Stimulated activated CD4-positive, alpha-beta T cell treated with anti-CD3 and anti-CD28 coated beads, Interleukin-2, amount 100 ng/mL, for 4 hours (primary cell): ENCODE data around the gene DLL3.
A peak's percentile ranks its signal among the peaks of the same experiment; 100 is the strongest.
"Not testable (repeated sequence)": the region's sequence is repeated elsewhere in the genome, so short reads cannot be mapped to it uniquely, and the experiment has no call there.

ENCODE experiments used
- DNase-seq: peaks from one replicate; pipeline ENCODE4 v3.0.0-alpha.2; 2020; ENCODE audit warnings: low read depth

Gene DLL3, protein sequence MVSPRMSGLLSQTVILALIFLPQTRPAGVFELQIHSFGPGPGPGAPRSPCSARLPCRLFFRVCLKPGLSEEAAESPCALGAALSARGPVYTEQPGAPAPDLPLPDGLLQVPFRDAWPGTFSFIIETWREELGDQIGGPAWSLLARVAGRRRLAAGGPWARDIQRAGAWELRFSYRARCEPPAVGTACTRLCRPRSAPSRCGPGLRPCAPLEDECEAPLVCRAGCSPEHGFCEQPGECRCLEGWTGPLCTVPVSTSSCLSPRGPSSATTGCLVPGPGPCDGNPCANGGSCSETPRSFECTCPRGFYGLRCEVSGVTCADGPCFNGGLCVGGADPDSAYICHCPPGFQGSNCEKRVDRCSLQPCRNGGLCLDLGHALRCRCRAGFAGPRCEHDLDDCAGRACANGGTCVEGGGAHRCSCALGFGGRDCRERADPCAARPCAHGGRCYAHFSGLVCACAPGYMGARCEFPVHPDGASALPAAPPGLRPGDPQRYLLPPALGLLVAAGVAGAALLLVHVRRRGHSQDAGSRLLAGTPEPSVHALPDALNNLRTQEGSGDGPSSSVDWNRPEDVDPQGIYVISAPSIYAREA

DNA sequence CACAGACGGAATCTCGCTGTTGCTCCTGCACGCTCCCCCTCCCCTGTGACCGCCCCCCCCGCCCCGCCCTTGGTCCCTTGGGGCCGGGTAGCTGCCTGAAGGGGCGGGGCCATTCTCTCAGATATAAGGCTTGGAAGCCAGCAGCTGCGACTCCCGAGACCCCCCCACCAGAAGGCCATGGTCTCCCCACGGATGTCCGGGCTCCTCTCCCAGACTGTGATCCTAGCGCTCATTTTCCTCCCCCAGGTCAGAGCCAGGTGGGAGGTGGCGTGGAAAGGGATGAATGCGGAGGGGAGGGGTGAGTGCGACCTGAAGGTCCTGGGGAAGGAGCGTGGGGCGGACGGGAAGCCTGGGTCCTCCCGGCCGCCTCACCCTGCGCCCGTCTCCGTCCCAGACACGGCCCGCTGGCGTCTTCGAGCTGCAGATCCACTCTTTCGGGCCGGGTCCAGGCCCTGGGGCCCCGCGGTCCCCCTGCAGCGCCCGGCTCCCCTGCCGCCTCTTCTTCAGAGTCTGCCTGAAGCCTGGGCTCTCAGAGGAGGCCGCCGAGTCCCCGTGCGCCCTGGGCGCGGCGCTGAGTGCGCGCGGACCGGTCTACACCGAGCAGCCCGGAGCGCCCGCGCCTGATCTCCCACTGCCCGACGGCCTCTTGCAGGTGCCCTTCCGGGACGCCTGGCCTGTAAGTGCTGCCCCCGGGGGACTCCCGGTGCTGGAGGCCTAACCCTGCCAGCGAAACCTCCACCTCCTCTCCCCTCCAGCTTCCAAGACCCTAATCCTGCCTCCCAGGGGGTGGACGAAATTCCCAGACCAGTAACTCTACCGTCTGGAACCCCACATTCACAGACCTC is at the start of gene DLL3:
Gene DLL3 (plus strand): TSS at position 150 of the 845 bp plus-strand sequence. CDS start 28 bp downstream, at position 178.
- no peak for DNase-seq

DNA sequence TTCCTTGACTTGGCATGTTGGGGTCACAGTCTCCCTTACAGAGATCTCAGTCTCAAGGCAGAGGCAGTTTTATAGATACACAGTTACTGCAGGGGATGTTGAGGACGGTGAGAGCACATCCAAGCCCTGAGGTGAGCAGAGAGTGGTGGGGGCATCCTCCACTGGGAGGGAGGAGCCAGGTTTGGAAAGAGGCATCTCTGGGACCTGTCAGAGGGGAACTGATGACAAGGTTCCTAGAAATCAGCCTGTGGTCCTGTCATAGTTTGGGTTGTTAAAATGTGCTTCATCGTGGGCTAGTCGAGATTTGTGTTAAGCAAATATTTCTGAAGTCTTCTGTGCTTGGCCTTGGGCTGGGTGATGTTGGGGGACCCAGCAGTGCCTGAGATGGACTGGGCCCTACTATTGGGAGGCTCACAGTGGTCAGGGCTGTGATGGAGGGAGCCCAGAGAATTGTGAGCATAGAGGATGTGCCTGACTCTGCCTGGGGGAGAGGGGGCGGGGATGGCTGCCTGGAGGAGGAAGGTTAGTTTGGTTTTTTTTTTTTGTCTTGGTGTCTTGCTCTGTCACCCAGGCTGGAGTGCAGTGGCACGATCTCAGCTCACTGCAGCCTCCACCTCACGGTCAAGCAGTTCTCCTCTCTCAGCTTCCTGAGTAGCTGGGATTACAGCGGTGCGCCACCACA is 49.5 kb upstream of the DLL3 start:
- no peak for DNase-seq

DNA sequence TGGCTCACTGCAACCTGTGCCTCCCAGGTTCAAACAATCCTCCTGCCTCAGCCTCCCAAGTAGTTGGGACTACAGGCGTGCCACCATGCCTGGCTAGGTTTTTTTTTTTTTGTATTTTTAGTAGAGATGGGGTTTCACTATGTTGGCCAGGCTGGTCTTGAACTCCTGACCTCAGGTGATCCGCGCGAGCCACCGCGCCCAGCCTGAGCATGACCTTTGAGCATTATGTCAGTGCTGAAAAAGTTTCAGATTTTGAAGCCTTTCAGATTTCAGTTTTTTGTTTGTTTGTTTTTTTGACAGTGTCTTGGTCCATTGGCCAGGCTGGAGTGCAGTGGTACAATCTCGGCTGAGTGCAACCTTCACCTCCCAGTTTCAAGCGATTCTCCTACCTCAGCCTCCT is 47.5 kb upstream of the DLL3 start:
- DNase-seq: not testable (repeated sequence)

DNA sequence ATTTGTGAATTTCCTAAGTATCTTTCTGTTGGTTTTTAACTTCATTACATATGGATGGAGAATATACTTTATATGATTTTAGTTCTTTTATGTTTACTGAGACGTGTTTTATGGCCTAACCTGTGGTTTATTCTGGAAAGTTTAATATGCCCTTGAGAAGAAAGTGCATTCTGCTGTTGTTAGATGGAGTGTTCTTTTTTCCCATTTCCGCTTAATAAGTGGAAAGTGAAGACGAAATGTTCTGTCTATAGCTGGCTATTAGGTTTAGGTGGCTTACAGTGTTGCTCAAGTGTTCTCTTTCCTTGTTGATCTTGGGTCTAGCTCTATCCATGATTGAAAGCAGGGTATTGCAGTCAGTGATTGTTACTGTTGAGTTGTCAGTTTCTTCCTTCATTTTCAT is 35.3 kb upstream of the DLL3 start:
- DNase-seq: no peak

DNA sequence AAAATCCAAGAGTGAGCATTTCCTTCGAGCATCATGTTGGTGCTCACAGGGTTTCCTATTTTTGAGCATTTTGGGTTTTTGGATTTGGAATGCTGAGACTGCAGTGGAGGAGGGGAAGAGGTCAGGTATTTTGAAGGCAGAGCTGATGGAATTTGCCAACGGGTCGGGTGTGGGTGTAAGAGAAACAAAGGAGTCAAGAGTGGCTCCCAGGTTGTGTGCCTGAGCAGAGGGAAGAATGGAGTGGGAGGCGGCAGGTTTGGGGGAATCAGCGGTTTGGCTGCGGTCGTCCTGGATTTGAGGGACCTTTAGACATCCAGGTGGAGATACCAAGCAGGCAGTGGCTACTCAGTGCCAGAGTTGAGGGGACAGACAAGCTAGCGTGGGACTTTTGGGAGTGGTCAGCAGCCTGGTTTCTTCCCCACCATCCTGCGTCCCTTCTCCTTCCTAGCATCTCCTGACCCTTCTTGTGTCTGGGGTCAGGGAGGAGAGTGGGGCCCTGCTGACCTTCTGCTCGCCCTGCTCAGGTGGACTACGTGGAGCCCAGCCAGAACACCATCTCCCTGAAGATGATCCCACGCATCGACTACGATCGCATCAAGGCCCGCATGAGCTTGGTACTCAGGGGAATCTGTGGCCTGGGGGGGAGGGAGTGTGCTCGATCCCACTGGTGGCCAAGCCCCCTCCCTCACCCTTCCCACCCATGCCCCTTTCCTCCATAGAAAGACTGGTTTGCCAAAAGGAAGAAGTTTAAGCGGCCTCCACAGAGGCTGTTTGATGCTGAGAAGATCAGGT is 32.6 kb upstream of the DLL3 start:
- no peak for DNase-seq

DNA sequence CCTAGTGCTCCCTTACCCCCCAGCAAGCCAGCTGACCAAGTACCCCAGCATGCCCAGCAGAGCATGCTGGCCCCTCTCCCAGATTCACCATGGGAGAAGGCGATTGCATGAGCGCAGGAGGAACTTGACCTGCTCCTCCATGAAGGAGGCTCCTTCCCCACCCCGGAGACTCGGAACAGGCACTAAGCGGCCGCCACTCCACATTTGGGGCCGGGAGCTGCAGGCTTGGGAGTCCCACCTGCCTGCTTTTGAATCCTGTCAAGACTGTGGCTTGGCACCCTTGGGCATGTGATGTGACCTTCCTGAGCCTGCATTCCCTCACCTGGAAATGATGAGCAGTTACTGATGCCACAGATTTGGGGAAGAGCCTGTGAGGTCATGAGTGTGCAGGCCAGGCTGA is 30.8 kb upstream of the DLL3 start:
- DNase-seq: no peak

DNA sequence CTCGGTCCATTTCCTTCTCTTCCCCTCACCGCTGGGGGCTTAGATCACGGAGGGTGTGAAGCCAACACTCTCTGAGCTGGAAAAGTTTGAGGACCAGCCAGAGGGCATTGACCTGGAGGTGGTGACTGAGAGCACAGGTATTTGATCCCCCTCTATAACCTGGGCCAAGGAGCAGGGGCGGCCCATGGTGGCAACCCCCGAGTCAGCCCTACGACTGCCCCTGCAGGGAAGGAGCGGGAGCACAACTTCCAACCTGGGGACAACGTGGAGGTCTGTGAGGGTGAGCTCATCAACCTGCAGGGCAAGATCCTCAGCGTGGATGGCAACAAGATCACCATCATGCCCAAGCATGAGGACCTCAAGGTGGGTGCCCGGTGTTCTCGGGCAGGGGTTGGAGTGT is 29.7 kb upstream of the DLL3 start:
- DNase-seq: no peak

DNA sequence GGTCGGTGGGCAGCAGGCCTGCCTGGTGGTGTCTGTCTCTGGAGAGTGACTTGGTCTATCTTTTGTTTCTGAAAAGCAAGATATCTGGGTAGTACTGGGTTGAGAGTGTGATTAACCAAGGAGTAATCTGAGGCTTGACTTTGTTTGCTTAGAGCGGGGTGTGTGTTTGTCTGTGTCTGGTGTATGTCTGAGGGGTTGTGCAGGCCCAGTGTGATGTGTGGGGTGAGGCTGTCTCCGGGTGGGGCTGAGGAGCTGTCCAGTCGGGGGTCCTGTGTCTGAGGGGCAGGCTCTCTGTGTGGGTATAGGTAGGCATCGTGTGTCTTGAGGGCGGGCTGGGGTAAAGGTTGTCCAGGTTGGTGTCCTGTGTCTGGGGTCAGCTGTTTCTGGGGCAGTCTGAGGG is 29.2 kb upstream of the DLL3 start:
- DNase-seq: no peak

DNA sequence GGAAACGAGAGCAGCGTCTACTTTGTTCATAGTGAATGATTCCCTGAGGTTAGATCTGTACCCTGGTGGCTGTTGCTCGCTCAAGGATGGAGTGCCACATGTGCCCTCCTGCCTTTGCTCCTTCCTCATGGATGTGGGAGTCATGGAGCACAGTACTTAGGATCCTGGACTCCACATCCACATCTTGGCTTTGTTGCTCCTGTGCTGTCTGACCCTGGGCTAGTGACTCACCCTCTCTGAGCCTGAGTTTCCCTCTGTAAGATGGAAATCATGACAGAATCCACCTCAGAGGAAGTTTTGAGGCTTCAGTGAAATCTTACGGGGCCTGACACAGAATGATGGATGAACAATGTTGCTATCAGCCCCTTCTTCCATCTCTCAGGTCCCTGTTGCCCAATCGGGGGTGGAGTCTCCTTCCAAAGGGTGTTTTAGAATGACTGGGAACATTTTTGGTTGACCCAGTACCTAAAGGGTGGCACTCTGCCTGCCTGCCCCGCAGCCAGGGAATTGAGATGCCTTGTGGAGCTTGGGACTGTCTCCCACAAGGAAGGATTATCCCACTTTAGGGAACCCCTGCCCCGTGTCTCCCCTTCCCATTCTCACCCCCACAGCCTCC is 27.9 kb upstream of the DLL3 start:
- no peak for DNase-seq

DNA sequence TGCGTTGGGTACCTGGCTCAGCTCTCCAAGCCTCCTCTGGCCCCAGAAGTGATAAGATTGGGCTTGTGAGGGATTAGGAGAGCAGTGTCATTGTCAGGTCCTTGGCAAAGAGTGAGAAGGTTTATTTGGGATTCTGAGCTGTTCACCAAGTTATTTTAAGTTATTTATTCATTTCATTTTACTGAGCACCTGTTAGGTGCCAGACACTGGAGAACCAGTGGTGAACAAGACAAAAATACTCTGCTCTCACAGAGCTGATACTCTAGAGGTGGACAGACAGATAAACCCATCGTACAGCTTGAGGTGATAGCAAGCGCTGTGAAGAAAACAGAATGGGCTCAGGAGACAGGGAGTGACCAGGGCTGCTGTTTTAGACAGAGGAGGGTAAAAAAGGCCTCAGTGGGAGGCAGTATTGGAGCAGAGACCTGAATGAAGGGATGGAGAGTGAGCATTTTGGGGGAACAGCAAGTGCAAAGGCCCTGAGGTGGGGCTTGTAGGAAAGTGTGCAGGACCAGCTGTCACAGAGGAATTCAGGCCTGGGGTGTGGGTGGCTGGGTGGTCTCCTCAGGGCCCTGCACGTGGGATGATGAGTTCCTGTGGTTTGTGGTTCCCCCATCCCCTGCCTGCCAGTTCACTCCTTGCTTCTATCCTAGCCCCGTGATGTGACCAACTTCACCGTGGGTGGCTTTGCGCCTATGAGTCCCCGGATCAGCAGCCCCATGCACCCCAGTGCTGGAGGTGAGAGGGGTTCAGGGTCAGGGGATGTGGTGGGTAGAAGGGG is 26.8 kb upstream of the DLL3 start:
- no peak for DNase-seq

DNA sequence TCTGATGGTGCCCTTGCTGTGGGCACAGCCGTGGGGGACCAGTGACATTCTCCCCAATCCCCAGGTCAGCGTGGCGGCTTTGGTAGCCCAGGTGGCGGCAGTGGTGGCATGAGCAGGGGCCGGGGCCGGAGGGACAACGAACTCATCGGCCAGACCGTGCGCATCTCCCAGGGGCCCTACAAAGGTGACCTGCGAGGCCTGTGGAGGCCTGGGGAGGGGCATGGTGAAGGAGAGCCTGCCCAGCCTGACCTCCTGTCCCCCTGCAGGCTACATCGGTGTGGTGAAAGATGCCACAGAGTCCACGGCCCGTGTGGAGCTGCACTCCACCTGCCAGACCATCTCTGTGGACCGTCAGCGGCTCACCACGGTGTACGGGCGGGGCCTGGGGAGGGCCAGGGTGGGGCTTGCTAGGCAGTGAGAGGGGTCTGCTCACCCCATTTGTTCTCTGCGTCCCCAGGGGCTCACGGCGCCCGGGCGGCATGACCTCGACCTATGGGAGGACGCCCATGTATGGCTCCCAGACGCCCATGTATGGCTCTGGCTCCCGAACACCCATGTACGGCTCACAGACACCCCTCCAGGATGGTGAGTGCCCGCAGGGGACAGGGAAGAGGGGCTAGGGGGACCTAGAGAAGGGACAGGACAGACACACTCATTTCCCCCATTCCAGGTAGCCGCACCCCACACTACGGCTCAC is 25.9 kb upstream of the DLL3 start:
- DNase-seq: no peak

DNA sequence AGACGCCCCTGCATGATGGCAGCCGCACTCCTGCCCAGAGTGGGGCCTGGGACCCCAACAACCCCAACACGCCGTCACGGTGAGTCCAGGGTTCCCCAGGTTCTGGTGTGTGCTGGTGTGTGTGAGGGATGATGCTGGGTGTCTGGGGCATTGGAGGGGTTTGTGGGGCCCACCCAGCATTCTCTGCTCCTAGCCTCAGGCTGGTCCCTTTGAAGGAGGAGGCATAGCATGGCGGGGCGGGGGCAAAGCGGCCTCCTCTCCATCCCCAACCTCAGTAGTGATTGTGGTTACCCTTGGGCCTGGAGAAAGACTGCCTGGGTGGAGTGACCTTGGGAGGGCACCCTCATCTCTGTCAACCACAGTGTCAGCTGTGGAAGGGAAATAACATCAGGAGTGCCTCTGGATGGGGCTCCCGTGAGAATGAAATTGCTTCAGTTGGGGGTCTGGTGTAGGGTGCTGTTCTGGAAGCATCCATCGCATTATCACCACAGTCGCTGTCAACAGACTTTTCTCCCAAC is 25.2 kb upstream of the DLL3 start:
- DNase-seq: no peak

DNA sequence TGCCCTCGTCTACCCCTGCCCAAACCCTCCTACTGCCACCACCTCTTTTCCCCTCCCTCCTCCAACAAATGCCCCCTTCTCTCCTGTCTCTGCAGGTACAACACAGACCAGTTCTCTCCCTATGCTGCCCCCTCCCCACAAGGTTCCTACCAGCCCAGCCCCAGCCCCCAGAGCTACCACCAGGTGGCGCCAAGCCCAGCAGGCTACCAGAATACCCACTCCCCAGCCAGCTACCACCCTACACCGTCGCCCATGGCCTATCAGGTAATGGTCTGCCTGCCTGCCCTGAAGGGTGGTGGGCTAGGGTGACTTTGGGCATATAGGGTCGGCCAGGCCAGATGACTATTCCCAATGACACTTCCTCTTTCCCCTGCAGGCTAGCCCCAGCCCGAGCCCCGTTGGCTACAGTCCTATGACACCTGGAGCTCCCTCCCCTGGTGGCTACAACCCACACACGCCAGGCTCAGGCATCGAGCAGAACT is 24.6 kb upstream of the DLL3 start:
- DNase-seq: peak; percentile 60

DNA sequence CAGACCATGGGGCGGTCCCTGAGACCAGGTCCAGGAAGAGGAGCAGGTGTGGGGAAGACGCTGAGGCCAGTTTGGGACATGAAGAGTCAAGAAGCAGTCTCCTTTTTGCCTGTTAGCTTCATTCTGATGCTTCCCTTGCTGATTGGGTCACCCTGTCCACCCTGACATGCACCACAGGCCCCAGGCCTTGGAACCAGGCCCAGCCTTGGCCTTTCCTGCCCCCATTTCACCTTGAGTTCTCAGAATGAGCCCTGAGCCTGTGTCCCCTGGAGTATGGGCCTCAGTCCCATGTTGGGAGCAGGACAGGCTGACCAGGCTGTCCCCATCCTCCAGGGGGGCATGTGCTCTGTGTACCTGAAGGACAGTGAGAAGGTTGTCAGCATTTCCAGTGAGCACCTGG is 23.0 kb upstream of the DLL3 start:
- DNase-seq: no peak

DNA sequence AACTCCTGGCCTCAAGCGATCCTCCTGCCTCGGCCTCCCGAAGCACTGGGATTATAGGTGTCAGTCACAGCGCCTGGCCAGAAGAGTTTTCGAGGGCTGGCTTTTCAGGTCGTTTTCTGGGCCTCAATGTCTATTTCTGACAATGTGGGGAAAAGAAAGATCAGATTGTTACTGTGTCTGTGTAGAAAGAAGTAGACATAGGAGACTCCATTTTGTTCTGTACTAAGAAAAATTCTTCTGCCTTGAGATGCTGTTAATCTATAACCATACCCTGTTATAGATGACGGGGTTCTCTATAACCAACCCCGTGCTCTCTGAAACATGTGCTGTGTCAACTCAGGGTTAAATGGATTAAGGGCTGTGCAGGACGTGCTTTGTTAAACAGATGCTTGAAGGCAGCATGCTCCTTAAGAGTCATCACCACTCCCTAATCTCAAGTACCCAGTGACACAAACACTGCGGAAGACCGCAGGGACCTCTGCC is 19.4 kb upstream of the DLL3 start:
- DNase-seq: not testable (repeated sequence)

DNA sequence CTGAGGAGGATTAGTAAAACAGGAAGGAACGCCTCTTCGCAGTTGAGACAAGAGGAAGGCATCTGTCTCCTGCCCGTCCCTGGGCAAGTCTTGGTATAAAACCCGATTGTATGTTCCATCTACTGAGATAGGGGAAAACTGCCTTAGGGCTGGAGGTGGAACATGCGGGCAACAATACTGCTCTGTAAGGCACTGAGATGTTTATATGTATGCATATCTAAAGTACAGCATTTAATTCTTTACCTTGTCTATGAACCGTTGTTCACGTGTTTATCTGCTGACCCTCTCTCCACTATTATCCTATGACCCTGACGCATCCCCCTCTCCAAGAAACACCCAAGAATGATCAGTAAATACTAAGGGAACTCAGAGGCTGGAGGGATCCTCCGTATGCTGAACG is 18.8 kb upstream of the DLL3 start:
- no peak for DNase-seq

DNA sequence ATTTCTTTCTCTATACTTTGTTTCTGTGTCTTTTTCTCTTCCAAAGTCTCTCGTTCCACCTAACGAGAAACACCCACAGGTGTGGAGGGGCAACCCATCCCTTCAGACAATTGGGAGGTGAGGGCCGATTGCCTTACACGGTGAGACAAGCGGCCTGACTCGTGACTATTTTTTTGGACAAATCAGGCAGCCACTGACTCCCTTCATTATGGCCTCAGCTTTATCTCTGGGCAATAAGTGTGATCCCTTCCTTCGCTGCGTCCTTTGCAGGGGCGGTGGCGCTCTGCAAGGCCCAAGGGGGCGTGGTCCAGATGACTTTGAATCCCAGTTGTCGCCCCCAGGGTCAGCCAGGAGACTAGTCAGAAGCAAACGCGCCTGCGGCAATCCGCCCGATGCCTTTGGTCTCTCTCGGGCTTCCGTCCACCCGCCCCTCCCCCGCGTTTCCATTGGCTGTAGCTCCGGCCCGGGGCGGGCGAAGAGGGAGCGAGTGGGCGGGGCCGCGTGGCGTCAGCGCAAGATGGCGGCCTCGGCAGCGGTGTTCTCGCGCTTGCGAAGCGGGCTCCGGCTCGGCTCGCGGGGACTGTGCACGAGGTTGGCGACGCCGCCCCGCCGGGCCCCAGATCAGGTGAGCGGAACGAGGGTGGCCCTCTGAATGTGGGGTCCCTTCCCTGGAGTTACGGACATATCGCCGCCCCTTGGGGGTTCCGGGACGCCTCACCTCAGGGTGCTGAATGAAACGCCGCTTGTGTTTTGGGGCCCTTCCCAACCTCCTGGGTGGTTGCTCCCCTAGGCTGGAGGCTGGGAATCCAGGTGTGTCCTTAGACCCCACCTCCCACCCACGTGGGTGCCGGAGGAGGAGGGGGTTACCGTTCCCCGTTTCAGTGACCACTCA is 18.2 kb upstream of the DLL3 start, which contains the start of gene TIMM50:
Gene TIMM50 (plus strand): TSS at position 502 of the 892 bp plus-strand sequence. CDS start 16 bp downstream, at position 518.
- peak; percentile 97 for DNase-seq

DNA sequence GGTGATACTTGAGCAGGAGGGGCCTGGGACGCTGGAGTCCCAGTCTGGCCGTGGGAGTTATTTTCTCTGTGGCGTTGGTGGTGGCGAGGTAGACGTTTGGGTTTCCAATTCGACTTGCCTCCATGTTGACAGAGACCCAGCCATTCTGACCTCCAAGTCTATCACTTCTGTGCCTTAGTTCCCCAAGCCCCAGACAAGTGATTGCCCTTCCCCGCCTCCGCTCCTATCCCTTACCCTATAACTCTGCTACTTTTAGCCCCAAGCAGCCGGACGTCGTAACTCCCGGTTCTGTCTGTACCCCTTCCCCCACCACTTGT is 17.6 kb upstream of the DLL3 start:
- DNase-seq: no peak
